ENCODE results near the gene CCNB1IP1. TPM values are rescaled to one million over a fixed set of nuclear protein-coding genes. Genes with fewer than 3 reads are reported as not detected.
"Not testable (repeated sequence)": the region's sequence is repeated elsewhere in the genome, so short reads cannot be mapped to it uniquely, and the experiment has no call there.

CCNB1IP1 gene
- total RNA-seq, 1 donor from 2014 or later: 168 TPM

DNA sequence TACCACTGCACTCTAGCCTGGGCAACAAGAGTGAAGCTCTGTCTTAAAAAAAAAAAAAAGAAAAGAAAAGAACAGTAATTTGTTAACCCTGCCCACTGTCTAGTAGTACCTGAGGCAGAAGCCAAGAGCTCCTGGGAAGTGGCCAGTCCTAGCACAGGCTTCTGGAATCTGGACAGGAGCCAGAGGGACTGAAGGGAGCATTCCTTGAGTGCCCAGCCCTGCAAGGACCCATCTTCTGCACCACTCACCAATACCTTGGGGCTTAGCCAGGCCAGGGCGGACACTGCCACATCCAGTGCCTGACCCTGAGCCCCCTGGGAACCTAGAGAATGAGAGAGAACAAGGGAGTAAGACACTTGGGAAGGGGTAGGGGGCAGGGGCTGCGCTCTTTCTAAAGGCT, 44.1 kb upstream of the CCNB1IP1 start:
- H3K27me3 ChIP-seq (ENCODE audit: control insufficient read depth, insufficient read depth, low read length): no peaks in the 10 kb centered on the region
- peaks cover 46% of the 10 kb centered on the region for H3K36me3 ChIP-seq (ENCODE audit: control insufficient read depth, insufficient read depth, low read length)
- FAIRE-seq (no peak), DNase-seq (ENCODE audit: low read depth) (no peak)
- TF ChIP-seq, protein P1, sequence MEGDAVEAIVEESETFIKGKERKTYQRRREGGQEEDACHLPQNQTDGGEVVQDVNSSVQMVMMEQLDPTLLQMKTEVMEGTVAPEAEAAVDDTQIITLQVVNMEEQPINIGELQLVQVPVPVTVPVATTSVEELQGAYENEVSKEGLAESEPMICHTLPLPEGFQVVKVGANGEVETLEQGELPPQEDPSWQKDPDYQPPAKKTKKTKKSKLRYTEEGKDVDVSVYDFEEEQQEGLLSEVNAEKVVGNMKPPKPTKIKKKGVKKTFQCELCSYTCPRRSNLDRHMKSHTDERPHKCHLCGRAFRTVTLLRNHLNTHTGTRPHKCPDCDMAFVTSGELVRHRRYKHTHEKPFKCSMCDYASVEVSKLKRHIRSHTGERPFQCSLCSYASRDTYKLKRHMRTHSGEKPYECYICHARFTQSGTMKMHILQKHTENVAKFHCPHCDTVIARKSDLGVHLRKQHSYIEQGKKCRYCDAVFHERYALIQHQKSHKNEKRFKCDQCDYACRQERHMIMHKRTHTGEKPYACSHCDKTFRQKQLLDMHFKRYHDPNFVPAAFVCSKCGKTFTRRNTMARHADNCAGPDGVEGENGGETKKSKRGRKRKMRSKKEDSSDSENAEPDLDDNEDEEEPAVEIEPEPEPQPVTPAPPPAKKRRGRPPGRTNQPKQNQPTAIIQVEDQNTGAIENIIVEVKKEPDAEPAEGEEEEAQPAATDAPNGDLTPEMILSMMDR (IDR thresholded peaks at IDR 0.05; ENCODE audit: insufficient read depth, low read length, severe bottlenecking): no peak
- no peak overlapping the region for H3K4me3 ChIP-seq (ENCODE audit: low read depth, low read length)

DNA sequence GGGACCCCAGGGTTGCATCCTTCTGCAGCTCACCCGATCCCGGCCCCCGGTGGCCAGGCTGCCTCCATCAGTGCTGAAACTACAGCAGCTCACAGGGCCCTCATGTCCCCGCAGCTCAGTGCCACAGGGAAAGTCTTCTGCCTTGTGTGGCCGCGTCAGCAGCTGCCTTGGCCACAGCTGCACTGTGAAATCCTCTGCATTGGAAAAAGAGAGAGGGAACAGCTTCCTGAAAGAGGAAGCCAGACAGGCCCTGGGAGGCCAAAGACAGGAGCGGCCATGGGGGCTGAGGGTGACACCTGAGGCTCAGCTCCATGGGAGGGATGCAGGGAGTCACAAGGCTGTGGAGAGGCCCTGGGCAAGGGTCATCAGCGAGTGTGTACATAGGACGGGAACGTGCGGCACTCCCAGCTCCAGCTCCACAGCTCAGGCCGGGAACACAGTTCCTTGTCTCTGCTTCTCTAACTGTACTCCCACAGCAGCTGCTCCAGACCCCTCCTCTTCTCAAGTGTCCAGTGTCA, 43.1 kb upstream of the CCNB1IP1 start:
- Histone ChIP-seq H3K27me3 (ENCODE audit: control insufficient read depth, insufficient read depth, low read length) (no peaks in the 10 kb centered on the region), H3K4me3 (ENCODE audit: low read depth, low read length) (no peak overlapping the region), H3K36me3 (ENCODE audit: control insufficient read depth, insufficient read depth, low read length) (peaks cover 42% of the 10 kb centered on the region)
- no peak for FAIRE-seq
- TF ChIP-seq, protein P1 (IDR thresholded peaks at IDR 0.05; ENCODE audit: insufficient read depth, low read length, severe bottlenecking): no peak
- no peak for DNase-seq (ENCODE audit: low read depth)

DNA sequence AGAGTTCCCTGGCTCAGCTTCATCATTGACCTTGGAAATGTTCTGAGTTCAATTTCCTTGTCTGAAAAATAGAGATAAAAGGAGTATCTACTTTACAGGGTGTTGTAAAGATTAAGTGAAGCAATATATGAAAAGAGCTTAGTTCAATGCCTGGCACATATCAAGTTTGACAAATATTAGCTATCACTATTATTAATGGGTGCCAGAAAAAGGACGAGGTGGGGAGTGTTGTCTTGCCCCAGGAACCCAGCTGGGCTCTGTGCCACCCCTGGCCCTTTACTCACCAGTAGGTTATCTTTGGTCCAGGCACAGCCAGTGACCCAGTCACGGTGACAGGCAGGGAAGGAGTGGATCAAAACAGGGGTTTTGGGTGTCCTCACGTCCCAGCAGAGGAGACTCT, 42.4 kb upstream of the CCNB1IP1 start:
- Histone ChIP-seq H3K27me3 (ENCODE audit: control insufficient read depth, insufficient read depth, low read length) (no peaks in the 10 kb centered on the region), H3K36me3 (ENCODE audit: control insufficient read depth, insufficient read depth, low read length) (peaks cover 43% of the 10 kb centered on the region), H3K4me3 (ENCODE audit: low read depth, low read length) (no peak overlapping the region)
- FAIRE-seq (no peak), DNase-seq (ENCODE audit: low read depth) (no peak)
- TF ChIP-seq, protein P1 (IDR thresholded peaks at IDR 0.05; ENCODE audit: insufficient read depth, low read length, severe bottlenecking): no peak

DNA sequence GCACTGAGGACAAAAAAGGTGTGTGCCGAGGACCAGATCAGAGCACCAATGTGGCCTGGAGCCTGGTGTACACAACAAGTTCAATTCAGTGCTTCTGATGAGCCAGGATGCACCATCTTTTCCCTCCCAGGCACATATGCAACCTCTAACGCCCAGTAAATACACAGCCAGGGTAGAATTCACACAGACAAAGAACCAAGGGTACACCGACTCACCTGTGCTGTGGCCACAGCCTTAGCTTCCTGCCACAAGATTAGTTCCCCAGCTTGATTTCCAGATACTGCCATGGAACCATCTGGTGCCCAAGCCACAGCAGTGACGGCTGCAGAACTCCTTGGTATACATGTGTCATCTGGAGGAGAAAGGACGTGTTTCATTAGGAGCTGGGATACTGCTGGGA, 39.7 kb upstream of the CCNB1IP1 start:
- peaks cover 43% of the 10 kb centered on the region for H3K36me3 ChIP-seq (ENCODE audit: control insufficient read depth, insufficient read depth, low read length)
- TF ChIP-seq, protein P1 (IDR thresholded peaks at IDR 0.05; ENCODE audit: insufficient read depth, low read length, severe bottlenecking): no peak
- no peak for FAIRE-seq

DNA sequence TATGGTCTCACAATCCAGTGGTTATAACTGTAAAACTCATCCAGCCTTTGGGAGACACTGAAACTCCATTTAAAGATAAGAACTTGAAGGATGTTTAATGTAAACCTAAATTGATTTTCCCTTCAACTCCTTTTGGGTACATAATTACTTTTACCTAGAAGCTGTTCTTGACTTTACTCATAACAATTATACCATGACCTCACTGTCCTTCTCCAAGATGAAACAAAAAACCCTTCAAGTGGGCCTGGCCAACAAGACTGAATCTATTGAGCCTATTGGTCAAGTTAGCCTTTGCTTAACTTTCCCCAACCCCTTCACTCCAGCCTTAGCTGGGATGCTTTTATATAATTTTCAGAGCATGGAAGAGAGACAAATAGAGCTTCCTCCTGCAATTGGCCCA, 32.8 kb upstream of the CCNB1IP1 start:
- Histone ChIP-seq H3K27me3 (ENCODE audit: control insufficient read depth, insufficient read depth, low read length) (no peaks in the 10 kb centered on the region), H3K36me3 (ENCODE audit: control insufficient read depth, insufficient read depth, low read length) (peaks cover 20% of the 10 kb centered on the region), H3K4me3 (ENCODE audit: low read depth, low read length) (no peak overlapping the region)
- DNase-seq (ENCODE audit: low read depth) (no peak), FAIRE-seq (no peak)
- TF ChIP-seq, protein P1 (IDR thresholded peaks at IDR 0.05; ENCODE audit: insufficient read depth, low read length, severe bottlenecking): no peak

More for the DNA sequence above, 39.7 kb upstream of the CCNB1IP1 start:
- H3K27me3 ChIP-seq (ENCODE audit: control insufficient read depth, insufficient read depth, low read length): no peaks in the 10 kb centered on the region
- H3K4me3 ChIP-seq (ENCODE audit: low read depth, low read length): no peak overlapping the region
- no peak for DNase-seq (ENCODE audit: low read depth)

DNA sequence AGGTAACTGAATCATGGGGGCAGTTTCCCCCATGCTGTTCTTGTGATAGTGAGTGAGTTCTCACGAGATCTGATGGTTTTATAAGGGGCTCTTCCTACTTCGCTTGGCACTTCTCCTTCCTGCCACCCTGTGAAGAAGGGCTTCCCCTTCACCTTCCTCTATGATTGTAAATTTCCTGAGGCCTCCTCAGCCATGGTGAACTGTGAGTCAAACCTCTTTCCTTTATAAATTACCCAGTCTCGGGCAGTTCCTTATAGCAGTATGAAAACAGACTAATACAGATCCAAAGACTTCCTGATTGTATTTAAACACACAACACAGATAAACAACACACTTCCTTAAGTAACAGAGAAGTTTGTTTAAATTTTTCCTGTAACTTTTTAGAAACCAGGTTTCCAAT, 25.4 kb upstream of the CCNB1IP1 start:
- peaks cover 17% of the 10 kb centered on the region for H3K36me3 ChIP-seq (ENCODE audit: control insufficient read depth, insufficient read depth, low read length)
- not testable (repeated sequence) for H3K4me3 ChIP-seq (ENCODE audit: low read depth, low read length); DNase-seq (ENCODE audit: low read depth); FAIRE-seq; H3K27me3 ChIP-seq (ENCODE audit: control insufficient read depth, insufficient read depth, low read length)

All from bronchial epithelial cell (primary cell).